Measurements from ENCODE around the gene STXBP1. TPM values are rescaled to one million over a fixed set of nuclear protein-coding genes. Genes with fewer than 3 reads are reported as not detected.

STXBP1 gene
- total RNA-seq, 1 donor from 2014 or later: 12.0 TPM

- no peak overlapping the region for H3K27ac ChIP-seq
- Mint-ChIP-seq H3K9me3 (peaks cover 3% of the 10 kb centered on the region), H3K27ac (peak overlapping the region; percentile 75), H3K36me3 (no peaks in the 10 kb centered on the region), H3K4me1 (peaks cover 29% of the 10 kb centered on the region), H3K27me3 (ENCODE audit: insufficient read depth, low read depth) (peaks cover 6% of the 10 kb centered on the region), H3K4me3 (peak overlapping the region; percentile 52)
- peaks cover 15% of the 10 kb centered on the region for H3K27me3 ChIP-seq
- H3F3A ChIP-seq (ENCODE audit: low read depth): no peaks in the 10 kb centered on the region
- H3K4me2 ChIP-seq: no peak overlapping the region
- H2AFZ ChIP-seq (replicated peaks): no peak overlapping the region
- H3K4me3 ChIP-seq: no peak overlapping the region
- no peaks in the 10 kb centered on the region for H3K79me2 ChIP-seq (ENCODE audit: low read depth)
- no peak overlapping the region for H3K9ac ChIP-seq
- TF ChIP-seq CTCF (IDR thresholded peaks at IDR 0.05) (no peak), EZH2phosphoT487 (IDR thresholded peaks at IDR 0.05) (no peak), EZH2 (IDR thresholded peaks at IDR 0.05) (no peak)
- DNase-seq (ENCODE audit: low spot score): no peak
- H3K36me3 ChIP-seq: no peaks in the 10 kb centered on the region
- H3K4me1 ChIP-seq: peaks cover 20% of the 10 kb centered on the region
- H3K9me3 ChIP-seq (ENCODE audit: low read depth): no peaks in the 10 kb centered on the region
- no peaks in the 10 kb centered on the region for H4K20me1 ChIP-seq (ENCODE audit: low read depth)
Observed at GRCh38 chr9:127710204-127710783, 98.2 kb downstream of the STXBP1 start.

- no peak for TF ChIP-seq EZH2phosphoT487 (IDR thresholded peaks at IDR 0.05)
- H3K9ac ChIP-seq: no peak overlapping the region
- H3K4me1 ChIP-seq: peaks cover 13% of the 10 kb centered on the region
- no peaks in the 10 kb centered on the region for H4K20me1 ChIP-seq (ENCODE audit: low read depth)
- DNase-seq (ENCODE audit: low spot score): no peak
- H3K9me3 Mint-ChIP-seq: peaks cover 3% of the 10 kb centered on the region
- H3K36me3 ChIP-seq: no peaks in the 10 kb centered on the region
- no peaks in the 10 kb centered on the region for H3K36me3 Mint-ChIP-seq
- H3K4me1 Mint-ChIP-seq: peaks cover 27% of the 10 kb centered on the region
- H3K27me3 ChIP-seq: peaks cover 15% of the 10 kb centered on the region
- peaks cover 6% of the 10 kb centered on the region for H3K27me3 Mint-ChIP-seq (ENCODE audit: insufficient read depth, low read depth)
- no peak overlapping the region for H3K4me3 ChIP-seq
- H3K27ac ChIP-seq: no peak overlapping the region
- no peaks in the 10 kb centered on the region for H3K79me2 ChIP-seq (ENCODE audit: low read depth)
- no peak overlapping the region for H2AFZ ChIP-seq (replicated peaks)
- H3K9me3 ChIP-seq (ENCODE audit: low read depth): no peaks in the 10 kb centered on the region
- no peaks in the 10 kb centered on the region for H3F3A ChIP-seq (ENCODE audit: low read depth)
- H3K27ac Mint-ChIP-seq: peak overlapping the region; percentile 66
- no peak overlapping the region for H3K4me2 ChIP-seq
- peak overlapping the region; percentile 55 for H3K4me3 Mint-ChIP-seq
Observed at GRCh38 chr9:127711226-127711701, 99.2 kb downstream of the STXBP1 start.

- peaks cover 3% of the 10 kb centered on the region for H3K9me3 Mint-ChIP-seq
- H3K27ac Mint-ChIP-seq: no peak overlapping the region
- no peak overlapping the region for H3K9ac ChIP-seq
Observed at GRCh38 chr9:127711831-127712274, 99.8 kb downstream of the STXBP1 start.

More at GRCh38 chr9:127711831-127712274, 99.8 kb downstream of the STXBP1 start:
- no peak overlapping the region for H3K4me2 ChIP-seq
- H3K4me1 Mint-ChIP-seq: peaks cover 27% of the 10 kb centered on the region
- no peak overlapping the region for H3K27ac ChIP-seq
- no peak overlapping the region for H3K4me3 Mint-ChIP-seq
- H3K27me3 ChIP-seq: peaks cover 15% of the 10 kb centered on the region
- H3K4me3 ChIP-seq: no peak overlapping the region
- no peaks in the 10 kb centered on the region for H3K36me3 ChIP-seq
- H2AFZ ChIP-seq (replicated peaks): no peak overlapping the region
- peak; percentile 43 for DNase-seq (ENCODE audit: low spot score)
- H3K9me3 ChIP-seq (ENCODE audit: low read depth): no peaks in the 10 kb centered on the region
- no peaks in the 10 kb centered on the region for H3F3A ChIP-seq (ENCODE audit: low read depth)
- TF ChIP-seq EZH2phosphoT487 (IDR thresholded peaks at IDR 0.05) (no peak), EZH2 (IDR thresholded peaks at IDR 0.05) (no peak), CTCF (IDR thresholded peaks at IDR 0.05) (peak; percentile 5)
- no peaks in the 10 kb centered on the region for H3K79me2 ChIP-seq (ENCODE audit: low read depth)
- H3K27me3 Mint-ChIP-seq (ENCODE audit: insufficient read depth, low read depth): peaks cover 6% of the 10 kb centered on the region
- no peaks in the 10 kb centered on the region for H3K36me3 Mint-ChIP-seq
- peaks cover 10% of the 10 kb centered on the region for H3K4me1 ChIP-seq
- H4K20me1 ChIP-seq (ENCODE audit: low read depth): no peaks in the 10 kb centered on the region

All from neural progenitor cell (in vitro differentiated cells).